OCI-LY7 (cell line): ENCODE data around the gene DZIP1.

Source experiments
- EZH2phosphoT487 ChIP-seq: fragments of 200-600 bp; sonication (generic); IDR thresholded peaks from 2 replicates; pipeline ENCODE4 v1.6.1; 2018; ENCODE audit warnings: low read depth, borderline replicate concordance, mild to moderate bottlenecking, mixed run types, antibody characterized with exemption, low read length, moderate library complexity, mixed read lengths
- TF ChIP-seq, protein P1 (sequence below): fragments of 200-600 bp; sonication (generic); conservative IDR thresholded peaks from 2 replicates; pipeline ENCODE4 v1.5.1; 2014; ENCODE audit warnings: mild to moderate bottlenecking, antibody characterized with exemption, low read length, moderate library complexity, mixed read lengths

DNA sequence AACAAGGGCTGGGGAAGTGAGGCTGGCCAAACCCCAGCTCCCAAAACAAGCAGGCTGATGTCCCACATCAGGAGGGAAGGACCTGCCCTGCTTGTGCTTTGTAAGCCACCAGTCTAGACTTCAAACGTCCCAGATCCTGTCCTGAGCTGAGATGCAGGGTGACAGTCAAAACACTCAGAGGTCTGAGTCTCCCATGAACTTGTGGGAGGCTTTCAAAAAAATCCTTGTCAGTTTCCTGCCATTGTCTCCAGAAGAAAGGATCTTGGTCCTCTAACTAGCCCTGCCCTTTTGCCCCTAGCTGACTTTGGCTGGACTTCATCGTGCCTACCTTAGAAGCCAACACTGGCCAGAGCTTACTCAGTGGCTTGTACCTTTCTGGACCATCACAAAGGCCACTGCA is 43.3 kb downstream of the DZIP1 start:
- TF ChIP-seq EZH2phosphoT487: no peak
- TF ChIP-seq, protein P1, sequence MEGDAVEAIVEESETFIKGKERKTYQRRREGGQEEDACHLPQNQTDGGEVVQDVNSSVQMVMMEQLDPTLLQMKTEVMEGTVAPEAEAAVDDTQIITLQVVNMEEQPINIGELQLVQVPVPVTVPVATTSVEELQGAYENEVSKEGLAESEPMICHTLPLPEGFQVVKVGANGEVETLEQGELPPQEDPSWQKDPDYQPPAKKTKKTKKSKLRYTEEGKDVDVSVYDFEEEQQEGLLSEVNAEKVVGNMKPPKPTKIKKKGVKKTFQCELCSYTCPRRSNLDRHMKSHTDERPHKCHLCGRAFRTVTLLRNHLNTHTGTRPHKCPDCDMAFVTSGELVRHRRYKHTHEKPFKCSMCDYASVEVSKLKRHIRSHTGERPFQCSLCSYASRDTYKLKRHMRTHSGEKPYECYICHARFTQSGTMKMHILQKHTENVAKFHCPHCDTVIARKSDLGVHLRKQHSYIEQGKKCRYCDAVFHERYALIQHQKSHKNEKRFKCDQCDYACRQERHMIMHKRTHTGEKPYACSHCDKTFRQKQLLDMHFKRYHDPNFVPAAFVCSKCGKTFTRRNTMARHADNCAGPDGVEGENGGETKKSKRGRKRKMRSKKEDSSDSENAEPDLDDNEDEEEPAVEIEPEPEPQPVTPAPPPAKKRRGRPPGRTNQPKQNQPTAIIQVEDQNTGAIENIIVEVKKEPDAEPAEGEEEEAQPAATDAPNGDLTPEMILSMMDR: no peak
